Right lobe of liver (tissue), 6 donors: ENCODE measurements around the gene LBR. TPM values are rescaled to one million over a fixed set of nuclear protein-coding genes. Genes with fewer than 3 reads are reported as not detected.

Experiments used
- ATAC-seq, 4 donors: fragments of 200-7000 bp; cut with Tn5 transposase; one replicate each; pipeline ENCODE4 v1.9.1; 2020; ENCODE audit warnings: mild to moderate bottlenecking in 4 of 4, moderate library complexity in 4 of 4
- DNase-seq, 3 donors: peaks; one replicate each; pipeline ENCODE4 v3.0.0-alpha.2; 2020
- H3K27ac ChIP-seq, 3 donors: fragments of 200-600 bp; one replicate each; pipeline ENCODE4 v1.8.0; 2022
- H3K27me3 ChIP-seq, 2 donors: fragments of 200-600 bp; one replicate each; pipeline ENCODE4 v1.8.0; 2022
- H3K36me3 ChIP-seq, 4 donors: fragments of 200-600 bp; sonication (generic) in 1 of 4; one replicate each; pipeline versions ENCODE4 v1.5.1 to v1.8.0; 2017 to 2022; ENCODE audit warnings: control low read depth in 1 of 4
- H3K4me1 ChIP-seq, 4 donors: fragments of 200-600 bp; sonication (generic) in 1 of 4; one replicate each; pipeline versions ENCODE4 v1.5.1 to v1.8.0; 2017 to 2022; ENCODE audit warnings: control low read depth in 1 of 4
- H3K4me3 ChIP-seq, 3 donors: fragments of 200-600 bp; one replicate each; pipeline ENCODE4 v1.8.0; 2022
- H3K9me3 ChIP-seq, 4 donors: fragments of 200-600 bp; sonication (generic) in 1 of 4; one replicate each; pipeline versions ENCODE4 v1.5.1 to v1.8.0; 2017 to 2022; ENCODE audit warnings: control low read depth in 1 of 4
- CTCF ChIP-seq, 4 donors: fragments of 200-600 bp in 3 of 4; fragments of 450-650 bp in 1 of 4; IDR thresholded peaks; one replicate each; pipeline versions ENCODE4 v1.5.1 to v1.8.0; 2016 to 2022; ENCODE audit warnings: antibody characterized with exemption in 4 of 4, mild to moderate bottlenecking in 2 of 4
- POLR2A ChIP-seq: fragments of 450-650 bp; IDR thresholded peaks from one replicate; pipeline ENCODE4 v1.6.1; 2017; ENCODE audit warnings: antibody characterized with exemption, mild to moderate bottlenecking
- WGBS: methylation state at CpG from one replicate; pipeline ENCODE4 v1.1.6; 2018; ENCODE audit warnings: low coverage, low lambda C conversion rate; ENCODE audit not compliant: insufficient coverage; ENCODE audit errors: missing lambda C conversion rate; 5-methylcytosine and 5-hydroxymethylcytosine counted together
- intact Hi-C, 2 donors: fragments of 100-400 bp; cut with DNase I; formaldehyde crosslinking; loops; one replicate each; pipeline versions ENCODE4 v1.11.2 to v1.14.1; 2022
- total RNA-seq, 6 experiments: library from RNA; depleted of rRNA in 2 of 6; stranded (reverse); fragments of >200 nt in 2 of 6; fragmentation: NEBNext Ultra II Directional in 3 of 6; extraction: Animal tissue kit (Norgen Biotek cat#: 25700) in 3 of 6; gene quantifications; one replicate each; pipeline versions ENCODE4 v1.1.0 to v1.2.4, GENCODE V29; 2016 to 2023
- donor health status: DM: no; HTN: yes; CAD: no.
- donor health status: DM: no; HTN: no; CAD: no.
- donor health status: DM: no; HTN: no; CAD: no.
- donor health status: DM: no; HTN: yes; CAD: no.
- donor health status: DM: no; HTN: yes; CAD: no.

Gene LBR
- total RNA-seq, 6 experiments from 2014 or later: 21.9 to 41.8 (median 31.4) TPM

GRCh38 chr1:225371366-225372010 is 56.4 kb downstream of the LBR start:
- Histone ChIP-seq H3K4me1 (no peaks in the 10 kb centered on the region), H3K27me3 (no peaks in the 10 kb centered on the region), H3K27ac (no peak overlapping the region), H3K4me3 (no peak overlapping the region), H3K36me3 (no peaks in the 10 kb centered on the region), H3K9me3 (no peaks in the 10 kb centered on the region)
- ATAC-seq: no peak
- intact Hi-C loops: no loop called here
- WGBS: 81% methylated on average over 3 of the region's 3 CpGs
- TF ChIP-seq CTCF (IDR thresholded peaks at IDR 0.05): no peak
- TF ChIP-seq POLR2A: no peak
- DNase-seq: no peak

GRCh38 chr1:225368036-225368552 is 59.7 kb downstream of the LBR start:
- no peak for TF ChIP-seq POLR2A
- no peak for TF ChIP-seq CTCF (IDR thresholded peaks at IDR 0.05)
- Histone ChIP-seq H3K36me3 (no peaks in the 10 kb centered on the region), H3K4me3 (no peak overlapping the region), H3K27me3 (no peaks in the 10 kb centered on the region), H3K9me3 (no peaks in the 10 kb centered on the region), H3K27ac (no peak overlapping the region), H3K4me1 (no peaks in the 10 kb centered on the region)
- DNase-seq: no peak
- no peak for ATAC-seq
- intact Hi-C loops: no loop called here
- 74% methylated on average over 3 of the region's 3 CpGs for WGBS

- intact Hi-C loops: no loop called here
- ATAC-seq: no peak
- Histone ChIP-seq H3K4me1 (no peaks in the 10 kb centered on the region), H3K27ac (no peak overlapping the region), H3K36me3 (no peaks in the 10 kb centered on the region), H3K4me3 (no peak overlapping the region), H3K9me3 (no peaks in the 10 kb centered on the region), H3K27me3 (no peaks in the 10 kb centered on the region)
- 11% methylated on average over 1 of the region's 1 CpG for WGBS
- no peak for DNase-seq
- TF ChIP-seq CTCF (IDR thresholded peaks at IDR 0.05) (no peak), POLR2A (no peak)
Observed at GRCh38 chr1:225366552-225366951, 61.3 kb downstream of the LBR start.

- Histone ChIP-seq H3K27me3 (no peaks in the 10 kb centered on the region), H3K9me3 (no peaks in the 10 kb centered on the region), H3K36me3 (no peaks in the 10 kb centered on the region), H3K4me3 (no peak overlapping the region), H3K27ac (no peak overlapping the region), H3K4me1 (no peaks in the 10 kb centered on the region)
- ATAC-seq (no peak), DNase-seq (no peak)
- TF ChIP-seq CTCF (IDR thresholded peaks at IDR 0.05) (no peak), POLR2A (no peak)
- intact Hi-C loops: no loop called here
Observed at GRCh38 chr1:225366018-225366417, 61.8 kb downstream of the LBR start.
